Measurements from ENCODE around the gene BRIP1.

DNA sequence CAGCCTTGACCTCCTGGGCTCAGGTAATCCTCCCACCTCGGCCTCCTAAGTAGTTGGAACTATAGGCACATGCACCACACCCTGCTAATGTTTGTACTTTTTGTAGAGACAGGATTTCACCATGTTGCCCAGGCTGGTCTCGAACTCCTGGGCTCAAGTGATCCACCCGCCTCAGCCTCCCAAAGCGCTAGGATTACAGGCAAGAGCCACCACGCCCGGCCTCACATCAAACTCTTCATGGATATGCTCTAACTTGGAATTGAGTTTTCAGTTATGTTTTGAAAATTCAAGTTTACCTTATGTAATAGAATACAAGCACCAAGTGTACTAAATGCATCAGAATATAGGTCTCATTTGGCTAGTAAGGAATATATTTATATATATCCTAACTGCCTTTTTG is 119.6 kb downstream of the BRIP1 start:
- no peak for TF ChIP-seq EP300 (IDR thresholded peaks at IDR 0.05; ENCODE audit: borderline replicate concordance)
- TF ChIP-seq CEBPB (IDR thresholded peaks at IDR 0.05): no peak
- no peak for TF ChIP-seq TEAD4 (IDR thresholded peaks at IDR 0.05)
- TF ChIP-seq, protein P1, sequence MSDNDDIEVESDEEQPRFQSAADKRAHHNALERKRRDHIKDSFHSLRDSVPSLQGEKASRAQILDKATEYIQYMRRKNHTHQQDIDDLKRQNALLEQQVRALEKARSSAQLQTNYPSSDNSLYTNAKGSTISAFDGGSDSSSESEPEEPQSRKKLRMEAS (IDR thresholded peaks at IDR 0.05): no peak
